ENCODE measurements around the gene STX11. TPM values are rescaled to one million over a fixed set of nuclear protein-coding genes. Genes with fewer than 3 reads are reported as not detected.

Gene STX11
- total RNA-seq, 1 donor from 2014 or later, result 26.4 TPM

DNA sequence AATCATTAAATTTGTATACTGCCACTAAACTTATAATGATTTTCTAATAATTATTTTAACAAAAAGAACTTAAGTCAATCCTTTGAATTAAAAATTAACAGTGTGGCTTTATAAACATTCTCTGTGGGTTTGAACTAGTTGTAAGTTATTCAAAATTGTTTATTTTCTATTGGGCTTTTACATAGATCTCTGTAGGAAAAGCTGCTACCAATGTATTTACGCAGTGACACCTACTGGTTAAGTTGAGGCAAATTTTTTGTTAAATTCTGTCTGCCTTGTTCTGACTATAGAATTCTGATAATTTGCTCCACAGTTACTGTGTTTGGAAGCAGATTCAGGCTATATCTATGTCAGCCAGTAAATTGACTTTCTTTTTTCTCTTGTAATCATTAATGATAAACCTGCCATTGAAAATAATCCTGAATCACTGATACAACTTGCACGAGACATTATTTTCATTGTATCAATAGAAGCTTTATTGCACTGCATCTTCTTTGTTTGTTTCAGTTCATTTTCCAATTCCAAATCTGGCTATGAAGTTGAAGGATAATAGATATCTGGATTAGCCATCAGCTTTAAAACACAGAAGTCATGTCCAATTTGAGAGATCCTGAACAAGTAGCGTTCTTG, 68.9 kb downstream of the STX11 start:
- H3K4me1 Mint-ChIP-seq, result peaks cover 36% of the 10 kb centered on the region
- no peak overlapping the region for H3K27ac Mint-ChIP-seq
- no peak for TF ChIP-seq CTCF (IDR thresholded peaks at IDR 0.05)
- peaks cover 11% of the 10 kb centered on the region for H3K36me3 Mint-ChIP-seq (ENCODE audit: low read depth)
- DNase-seq (no peak), ATAC-seq (ENCODE audit: low read depth) (no peak)
- no peaks in the 10 kb centered on the region for H3K9me3 Mint-ChIP-seq
- POLR2A ChIA-PET, result interaction anchor here (1.1 to 1.6 kb wide), 3 partner anchors 67 to 124 kb away, joined by 3 to 6 read pairs (median 3); partner anchors contain the start of genes SF3B5 and STX11
- CTCF ChIA-PET, result interaction anchor here (0.8 to 4.1 kb wide), 14 partner anchors 46 to 646 kb away, joined by 3 to 49 read pairs (median 4); partner anchors contain the start of genes SF3B5 and STX11
- intact Hi-C loops (cut with micrococcal nuclease), result loop anchor here (1.0 to 5.0 kb wide), 5 partner anchors 198 to 1747 kb away; partner anchors contain the start of genes FBXO30 and SHPRH
- peaks cover 2% of the 10 kb centered on the region for H3K27me3 Mint-ChIP-seq
- no peak overlapping the region for H3K4me3 Mint-ChIP-seq

GRCh38 chr6:144220031-144220790, 69.9 kb downstream of the STX11 start:
- no peaks in the 10 kb centered on the region for H3K9me3 Mint-ChIP-seq
- intact Hi-C loops (cut with micrococcal nuclease), result no loop called here
- no peak for TF ChIP-seq CTCF (IDR thresholded peaks at IDR 0.05)
- H3K4me3 Mint-ChIP-seq, result no peak overlapping the region
- H3K36me3 Mint-ChIP-seq (ENCODE audit: low read depth), result peaks cover 11% of the 10 kb centered on the region
- H3K27me3 Mint-ChIP-seq, result peaks cover 2% of the 10 kb centered on the region
- no peak overlapping the region for H3K27ac Mint-ChIP-seq
- peaks cover 31% of the 10 kb centered on the region for H3K4me1 Mint-ChIP-seq
- ATAC-seq (ENCODE audit: low read depth) (no peak), DNase-seq (no peak)
- ChIA-PET POLR2A (no interaction called here), CTCF (interaction anchor here (2.3 to 4.1 kb wide), 4 partner anchors 114 to 280 kb away, joined by 9 to 49 read pairs (median 20); partner anchors contain the start of gene SF3B5)

GRCh38 chr6:144223686-144224085, 73.4 kb downstream of the STX11 start:
- no peaks in the 10 kb centered on the region for H3K9me3 Mint-ChIP-seq
- no peak for TF ChIP-seq CTCF (IDR thresholded peaks at IDR 0.05)
- CTCF ChIA-PET, result no interaction called here
- H3K27ac Mint-ChIP-seq, result no peak overlapping the region
- intact Hi-C loops (cut with micrococcal nuclease), result no loop called here
- H3K4me1 Mint-ChIP-seq, result peaks cover 8% of the 10 kb centered on the region
- POLR2A ChIA-PET, result no interaction called here
- H3K27me3 Mint-ChIP-seq, result peaks cover 2% of the 10 kb centered on the region
- no peak overlapping the region for H3K4me3 Mint-ChIP-seq
- ATAC-seq (ENCODE audit: low read depth) (no peak), DNase-seq (no peak)
- H3K36me3 Mint-ChIP-seq (ENCODE audit: low read depth), result no peaks in the 10 kb centered on the region

- Mint-ChIP-seq H3K4me3 (no peak overlapping the region), H3K9me3 (no peaks in the 10 kb centered on the region), H3K27ac (no peak overlapping the region), H3K36me3 (ENCODE audit: low read depth) (no peaks in the 10 kb centered on the region), H3K4me1 (no peaks in the 10 kb centered on the region), H3K27me3 (peaks cover 6% of the 10 kb centered on the region)
- ATAC-seq (ENCODE audit: low read depth) (no peak), DNase-seq (no peak)
- ChIA-PET CTCF (no interaction called here), POLR2A (no interaction called here)
- no peak for TF ChIP-seq CTCF (IDR thresholded peaks at IDR 0.05)
- intact Hi-C loops (cut with micrococcal nuclease), result no loop called here
Measured at GRCh38 chr6:144231721-144232120, 81.4 kb downstream of the STX11 start.

- Mint-ChIP-seq H3K27me3 (peaks cover 4% of the 10 kb centered on the region), H3K27ac (no peak overlapping the region)
Measured at GRCh38 chr6:144232176-144232831, 82.0 kb downstream of the STX11 start.

More at GRCh38 chr6:144232176-144232831, 82.0 kb downstream of the STX11 start:
- Mint-ChIP-seq H3K36me3 (ENCODE audit: low read depth) (no peaks in the 10 kb centered on the region), H3K9me3 (no peaks in the 10 kb centered on the region), H3K4me1 (no peaks in the 10 kb centered on the region), H3K4me3 (no peak overlapping the region)
- no peak for TF ChIP-seq CTCF (IDR thresholded peaks at IDR 0.05)
- CTCF ChIA-PET, result no interaction called here
- ATAC-seq (ENCODE audit: low read depth) (no peak), DNase-seq (no peak)
- intact Hi-C loops (cut with micrococcal nuclease), result no loop called here
- POLR2A ChIA-PET, result no interaction called here

Measured in activated B cell treated with CpG ODN at 0.5 μM for 24 hours (primary cell).